Activated gamma-delta T cell treated with anti-CD3 and anti-CD28 coated beads, Interleukin-2, amount 50 U/mL, for 16 hours (primary cell): ENCODE data around the gene PRDM2.

Experiments used
- DNase-seq: peaks from one replicate; pipeline ENCODE4 v3.0.0-alpha.2; 2020; ENCODE audit warnings: low read depth

Gene PRDM2

GRCh38 chr1:13851726-13852125 lies 151.7 kb downstream of the PRDM2 start:
- DNase-seq: no peak

- DNase-seq: no peak
Observed at GRCh38 chr1:13855554-13855953, 155.6 kb downstream of the PRDM2 start.

- no peak for DNase-seq
Observed at GRCh38 chr1:13860031-13860430, 160.0 kb downstream of the PRDM2 start.

- no peak for DNase-seq
Observed at GRCh38 chr1:13864760-13865159, 164.8 kb downstream of the PRDM2 start.

GRCh38 chr1:13865851-13866250 lies 165.9 kb downstream of the PRDM2 start:
- no peak for DNase-seq

- no peak for DNase-seq
Observed at GRCh38 chr1:13867603-13868002, 167.6 kb downstream of the PRDM2 start.

GRCh38 chr1:13869172-13869797 lies 169.3 kb downstream of the PRDM2 start:
- no peak for DNase-seq

- no peak for DNase-seq
Observed at GRCh38 chr1:13871413-13871812, 171.4 kb downstream of the PRDM2 start.

- no peak for DNase-seq
Observed at GRCh38 chr1:13871886-13872285, 171.9 kb downstream of the PRDM2 start.

- DNase-seq: no peak
Observed at GRCh38 chr1:13873032-13873431, 173.0 kb downstream of the PRDM2 start.
